H1 (cell line): ENCODE measurements around the gene MMP28. TPM values are rescaled to one million over a fixed set of nuclear protein-coding genes. Genes with fewer than 3 reads are reported as not detected.

Experiments used
- CTCF ChIA-PET: fragments of 300-600 bp; sonication (Branson Sonifier 250); formaldehyde crosslinking; loops from one replicate; lab custom pipeline; 2021; ENCODE audit not compliant: partially characterized antibody; lab: Charles Lee
- POLR2A ChIA-PET: fragments of 300-600 bp; sonication (Branson Sonifier 250); formaldehyde crosslinking; loops from one replicate; lab custom pipeline; 2021; ENCODE audit warnings: inconsistent platforms; ENCODE audit not compliant: partially characterized antibody; lab: Charles Lee
- DNase-seq, 2 experiments: peaks; one replicate each; pipeline versions ENCODE4 v3.0.0 to v3.0.0-alpha.2; 2010 to 2022; ENCODE audit warnings: low spot score in 2 of 2, low read depth in 1 of 2, mixed read lengths in 1 of 2
- FAIRE-seq: peaks from 2 replicates; lab custom pipeline; 2011; peaks lifted over from hg19 to GRCh38; lab: Jason Lieb, UNC
- H2AFZ ChIP-seq: 2 replicates; pipeline ENCODE4 v1.8.1; 2012; ENCODE audit warnings: low read length, inconsistent platforms
- H2AK5ac ChIP-seq: 2 replicates; pipeline ENCODE4 v1.6.1; 2013; ENCODE audit warnings: low read depth, low read length
- H2BK120ac ChIP-seq: replicated peaks from 2 replicates; pipeline ENCODE3; 2013; ENCODE audit warnings: low read depth, low read length, inconsistent platforms
- H2BK12ac ChIP-seq: 2 replicates; pipeline ENCODE4 v1.6.1; 2013; ENCODE audit warnings: low read depth, low read length
- H2BK15ac ChIP-seq: 2 replicates; pipeline ENCODE4 v1.6.1; 2013; ENCODE audit warnings: low read length
- H2BK20ac ChIP-seq: 2 replicates; pipeline ENCODE4 v1.6.1; 2013; ENCODE audit warnings: low read length
- H2BK5ac ChIP-seq: 2 replicates; pipeline ENCODE4 v1.6.1; 2013; ENCODE audit warnings: low read depth, low read length
- H3K14ac ChIP-seq: 2 replicates; pipeline ENCODE4 v1.6.1; 2013; ENCODE audit warnings: inconsistent platforms; ENCODE audit not compliant: insufficient read length
- H3K18ac ChIP-seq: 2 replicates; pipeline ENCODE4 v1.6.1; 2013; ENCODE audit warnings: low read length; ENCODE audit errors: extremely low read depth
- H3K23ac ChIP-seq: 2 replicates; pipeline ENCODE4 v1.6.1; 2013; ENCODE audit warnings: inconsistent platforms; ENCODE audit not compliant: insufficient read length
- H3K23me2 ChIP-seq: 2 replicates; pipeline ENCODE4 v1.6.1; 2013; ENCODE audit warnings: low read depth, low read length
- H3K27ac ChIP-seq: 2 replicates; pipeline ENCODE4 v1.6.1; 2011; ENCODE audit warnings: low read depth, low read length, inconsistent platforms
- H3K27me3 ChIP-seq, 4 experiments: replicated peaks in 1 of 4; 1 replicate in 1 of 4; 2 replicates in 3 of 4; pipeline versions ENCODE4 v1.6.1 to v1.8.1; 2011 to 2013; ENCODE audit warnings: low read length in 3 of 4, mild to moderate bottlenecking in 3 of 4, inconsistent platforms in 2 of 4, mixed read lengths in 2 of 4, moderate library complexity in 1 of 4; ENCODE audit not compliant: control insufficient read depth in 3 of 4, insufficient read depth in 3 of 4; ENCODE audit errors: extremely low read depth in 1 of 4
- H3K36me3 ChIP-seq, 4 experiments: 2 replicates each; pipeline versions ENCODE4 v1.6.1 to v1.8.1; 2011 to 2013; ENCODE audit warnings: mild to moderate bottlenecking in 4 of 4, low read length in 3 of 4, moderate library complexity in 2 of 4, control low read depth in 1 of 4, inconsistent platforms in 1 of 4; ENCODE audit not compliant: insufficient read depth in 4 of 4, control insufficient read depth in 2 of 4
- H3K4ac ChIP-seq: replicated peaks from 2 replicates; pipeline ENCODE3; 2013; ENCODE audit warnings: low read length, low read depth, mixed read lengths, inconsistent platforms; ENCODE audit not compliant: insufficient read length
- H3K4me1 ChIP-seq, 4 experiments: replicated peaks in 1 of 4; 1 replicate in 1 of 4; 2 replicates in 3 of 4; pipeline versions ENCODE4 v1.6.1 to v1.8.1; 2011 to 2013; ENCODE audit warnings: low read length in 3 of 4, inconsistent platforms in 2 of 4, mixed read lengths in 1 of 4; ENCODE audit not compliant: insufficient read depth in 4 of 4, control insufficient read depth in 3 of 4
- H3K4me2 ChIP-seq, 2 experiments: 2 replicates each; pipeline versions ENCODE4 v1.6.1 to v1.8.1; 2011 to 2013; ENCODE audit warnings: low read depth in 2 of 2, low read length in 2 of 2, control low read depth in 1 of 2, inconsistent platforms in 1 of 2, mild to moderate bottlenecking in 1 of 2; ENCODE audit not compliant: insufficient read depth in 1 of 2
- H3K4me3 ChIP-seq, 4 experiments: fragments of 200-600, 300-600 bp in 1 of 4; sonication (generic), shearing (Covaris generic), sonication (Bioruptor Twin) in 1 of 4; 2 replicates each; pipeline versions ENCODE4 v1.5.1 to v1.8.1; 2011 to 2016; ENCODE audit warnings: low read length in 4 of 4, low read depth in 3 of 4, control low read depth in 2 of 4, inconsistent platforms in 2 of 4, mild to moderate bottlenecking in 2 of 4, mixed read lengths in 1 of 4, moderate library complexity in 1 of 4; ENCODE audit not compliant: insufficient read depth in 2 of 4; ENCODE audit errors: extremely low read depth in 1 of 4
- H3K56ac ChIP-seq: replicated peaks from 2 replicates; pipeline ENCODE3; 2013; ENCODE audit warnings: low read depth, mild to moderate bottlenecking, mixed read lengths, low read length, inconsistent platforms; ENCODE audit not compliant: insufficient read length
- H3K79me1 ChIP-seq: 2 replicates; pipeline ENCODE4 v1.6.1; 2013; ENCODE audit warnings: low read depth, low read length, control low read depth
- H3K79me2 ChIP-seq, 2 experiments: 2 replicates each; pipeline versions ENCODE4 v1.6.1 to v1.8.1; 2012 to 2013; ENCODE audit warnings: low read length in 2 of 2, mild to moderate bottlenecking in 2 of 2, inconsistent platforms in 1 of 2; ENCODE audit not compliant: insufficient read depth in 2 of 2, control insufficient read depth in 1 of 2
- H3K9ac ChIP-seq, 4 experiments: replicated peaks in 1 of 4; 1 replicate in 1 of 4; 2 replicates in 3 of 4; pipeline versions ENCODE4 v1.6.1 to v1.8.1; 2011 to 2013; ENCODE audit warnings: low read depth in 3 of 4, low read length in 3 of 4, control low read depth in 2 of 4, mild to moderate bottlenecking in 2 of 4, moderate library complexity in 2 of 4, inconsistent platforms in 1 of 4; ENCODE audit errors: extremely low read depth in 1 of 4
- H3K9me3 ChIP-seq, 2 experiments: 2 replicates each; pipeline versions ENCODE4 v1.6.1 to v1.8.1; 2012 to 2013; ENCODE audit warnings: mild to moderate bottlenecking in 2 of 2, moderate library complexity in 2 of 2, control low read depth in 1 of 2, inconsistent platforms in 1 of 2, low read depth in 1 of 2, low read length in 1 of 2, mixed read lengths in 1 of 2; ENCODE audit not compliant: insufficient read depth in 2 of 2
- H4K20me1 ChIP-seq, 2 experiments: replicated peaks in 1 of 2; 2 replicates each; pipeline versions ENCODE3 to v1.8.1; 2011 to 2013; ENCODE audit warnings: inconsistent platforms in 2 of 2, low read length in 2 of 2, mild to moderate bottlenecking in 1 of 2; ENCODE audit not compliant: insufficient read depth in 2 of 2, control insufficient read depth in 1 of 2
- H4K5ac ChIP-seq: 2 replicates; pipeline ENCODE4 v1.6.1; 2013; ENCODE audit warnings: low read length, low read depth, mixed read lengths, inconsistent platforms; ENCODE audit not compliant: insufficient read length
- H4K8ac ChIP-seq: 2 replicates; pipeline ENCODE4 v1.8.0; 2013; ENCODE audit warnings: mild to moderate bottlenecking, moderate library complexity, low read length, inconsistent platforms; ENCODE audit not compliant: insufficient read depth; ENCODE audit errors: extremely low read depth
- H4K91ac ChIP-seq: replicated peaks from 2 replicates; pipeline ENCODE3; 2013; ENCODE audit warnings: low read length, mixed read lengths, inconsistent platforms; ENCODE audit not compliant: insufficient read length
- BRCA1 ChIP-seq: IDR thresholded peaks from 2 replicates; pipeline ENCODE4 v1.6.1; 2012; ENCODE audit warnings: low read depth, low read length, improper control_type of control experiment
- SIX5 ChIP-seq: IDR thresholded peaks from 2 replicates; pipeline ENCODE4 v1.6.1; 2011; ENCODE audit warnings: mild to moderate bottlenecking, low read depth, low read length
- YY1 ChIP-seq: IDR thresholded peaks from 2 replicates; pipeline ENCODE4 v1.6.1; 2011; ENCODE audit warnings: low read depth, mild to moderate bottlenecking, low read length
- WGBS, 2 experiments: shearing (Covaris generic) in 1 of 2; methylation state at CpG; one replicate each; pipeline versions ENCODE4 v1.1.6 to v1.1.7; 2013 to 2015; ENCODE audit warnings: low lambda C conversion rate in 2 of 2, mixed read lengths in 2 of 2, inconsistent platforms in 1 of 2, low coverage in 1 of 2, missing lambda C conversion rate in 1 of 2; ENCODE audit not compliant: insufficient replicate concordance in 2 of 2, insufficient coverage in 1 of 2, insufficient read length in 1 of 2; ENCODE audit errors: extremely low coverage in 1 of 2, missing lambda C conversion rate in 1 of 2; 5-methylcytosine and 5-hydroxymethylcytosine counted together
- polyA plus RNA-seq, 7 experiments: library from polyadenylated mRNA; depleted of rRNA in 3 of 7; stranded (reverse) in 5 of 7; unstranded in 2 of 7; fragments of >200 nt in 5 of 7; fragments of 200-250 nt in 2 of 7; gene quantifications; 1 replicate in 5 of 7; 2 replicates in 1 of 7; 4 replicates in 1 of 7; pipeline versions ENCODE4 v1.2.1 to v1.2.3, GENCODE V29; 2011 to 2013; ENCODE audit warnings: missing spikeins in 2 of 7, mixed read lengths in 2 of 7
- total RNA-seq: library from RNA; stranded (reverse); fragmentation: NEBNext Ultra II Directional; extraction: Animal tissue kit (Norgen Biotek cat#: 25700); gene quantifications from 2 replicates; pipeline ENCODE4 v1.2.1, GENCODE V29; 2021

MMP28 gene
- total and polyA plus RNA-seq, 2 of the 8 experiments (the other 6 are each of a cell fraction or from before 2014, with no cell fraction given): not detected

DNA sequence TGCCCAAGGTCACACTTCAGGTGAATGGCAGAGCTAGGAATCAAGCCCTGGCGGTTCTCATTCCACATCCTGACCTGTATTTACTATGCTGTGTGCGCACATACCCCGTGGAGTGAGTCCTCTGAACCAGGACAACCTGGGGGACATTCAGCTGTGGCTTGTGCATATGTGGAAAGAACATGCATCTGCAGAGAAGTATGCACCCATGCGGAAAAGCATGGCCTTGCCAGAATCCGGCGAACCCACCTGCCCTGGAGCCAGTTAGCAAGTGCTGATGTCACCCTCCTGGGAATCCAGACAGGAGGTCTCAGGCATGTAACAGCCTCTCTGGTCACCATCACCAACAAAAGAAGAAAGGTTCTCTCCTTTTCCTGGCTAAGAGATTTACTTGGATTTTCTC, 62.1 kb downstream of the MMP28 start:
- H3K18ac ChIP-seq: no peak overlapping the region
- H3K23me2 ChIP-seq: peaks cover 9% of the 10 kb centered on the region; the same call in 1 of the 2 replicates
- no peak overlapping the region for H4K91ac ChIP-seq
- FAIRE-seq: no peak
- H3K4me3 ChIP-seq: no peak overlapping the region
- H3K4me1 ChIP-seq: peaks cover 7 to 26% (median 8%) of the 10 kb centered on the region in 4 experiments; a peak in 6 of 7 replicates
- no peak overlapping the region for H2BK12ac ChIP-seq
- no peak overlapping the region for H3K14ac ChIP-seq
- no peak overlapping the region for H2AFZ ChIP-seq
- no peaks in the 10 kb centered on the region for H3K79me2 ChIP-seq
- no peak overlapping the region for H3K9ac ChIP-seq
- no peaks in the 10 kb centered on the region for H3K36me3 ChIP-seq
- H3K23ac ChIP-seq: no peak overlapping the region
- H3K4ac ChIP-seq: no peak overlapping the region
- DNase-seq: no peak
- no peak overlapping the region for H4K8ac ChIP-seq
- H3K27ac ChIP-seq: no peak overlapping the region
- H3K56ac ChIP-seq: no peak overlapping the region
- H2AK5ac ChIP-seq: no peak overlapping the region
- 96% methylated on average over 6 of the region's 6 CpGs; no CpG with 5 or more reads in 1 of the 2 experiments for WGBS, 2 experiments
- H2BK120ac ChIP-seq: no peak overlapping the region
- H3K27me3 ChIP-seq: peaks cover 0 to 10% (median 5%) of the 10 kb centered on the region in 4 experiments; a peak in 4 of 7 replicates
- peaks cover 2% of the 10 kb centered on the region; the same call in 1 of the 2 replicates for H3K79me1 ChIP-seq
- peak overlapping the region in 1 of 2 experiments; percentile 98; a peak in 1 of 4 replicates for H3K4me2 ChIP-seq
- no peak overlapping the region for H2BK15ac ChIP-seq
- POLR2A ChIA-PET: interaction anchor here (1.3 to 3.7 kb wide), 4 partner anchors 8 to 75 kb away, joined by 3 to 16 read pairs (median 5); partner anchors contain the start of gene TAF15
- CTCF ChIA-PET: interaction anchor here (0.6 to 9.8 kb wide), 5 partner anchors 12 to 121 kb away, joined by 3 to 45 read pairs (median 3); no protein-coding TSS in a partner anchor
- no peak overlapping the region for H4K5ac ChIP-seq
- H4K20me1 ChIP-seq: peaks cover 5 to 13% of the 10 kb centered on the region in 2 experiments
- H2BK20ac ChIP-seq: no peak overlapping the region
- no peaks in the 10 kb centered on the region for H3K9me3 ChIP-seq
- H2BK5ac ChIP-seq: no peak overlapping the region
- TF ChIP-seq YY1 (no peak), BRCA1 (no peak), SIX5 (no peak)
